K562 (cell line): ENCODE results near the gene TCEAL2. TPM values are rescaled to one million over a fixed set of nuclear protein-coding genes. Genes with fewer than 3 reads are reported as not detected.

Experiments
- ILF3 ChIP-seq: fragments of 450-650 bp; IDR thresholded peaks from 2 replicates; pipeline ENCODE4 v1.6.1; 2018; ENCODE audit warnings: antibody characterized with exemption, mild to moderate bottlenecking, moderate library complexity, borderline replicate concordance
- MBD2 ChIP-seq: sonication (generic); IDR thresholded peaks from 2 replicates; pipeline ENCODE4 v1.6.1; 2016; ENCODE audit warnings: low read depth, borderline replicate concordance
- POU5F1 ChIP-seq: fragments of 150-350 bp; IDR thresholded peaks from 2 replicates; pipeline ENCODE4 v1.6.1; 2014; ENCODE audit warnings: borderline replicate concordance, low read length, low read depth, mild to moderate bottlenecking; ENCODE audit not compliant: partially characterized antibody
- PTTG1 ChIP-seq: fragments of 450-650 bp; IDR thresholded peaks from 2 replicates; pipeline ENCODE4 v1.6.1; 2016; ENCODE audit warnings: low read depth, mild to moderate bottlenecking, missing genetic modification characterization, missing compliant biosample characterization
- WHSC1 ChIP-seq: IDR thresholded peaks from one replicate; pipeline ENCODE4 v1.6.1; 2012; ENCODE audit warnings: low read length, control low read depth, inconsistent platforms
- ZNF239 ChIP-seq: fragments of 250-450 bp; sonication (Bioruptor Pico); IDR thresholded peaks from 2 replicates; pipeline ENCODE4 v1.4.0; 2020; ENCODE audit warnings: mild to moderate bottlenecking
- polyA plus RNA-seq, 8 experiments: library from polyadenylated mRNA; depleted of rRNA in 4 of 8; stranded (reverse) in 5 of 8; unstranded in 3 of 8; fragments of >200 nt; fragmentation: Nextera tagmentation in 2 of 8; fragmentation: Illumina TruSeq in 1 of 8; extraction: Ambion mirVana in 2 of 8; extraction: Trizol in 1 of 8; gene quantifications; 2 replicates each; pipeline versions ENCODE4 v1.2.1 to v1.2.3, GENCODE V29; 2011 to 2014; ENCODE audit warnings: inconsistent platforms in 1 of 8, missing spikeins in 1 of 8
- total RNA-seq, 7 experiments: library from RNA; depleted of rRNA in 6 of 7; stranded (reverse); fragments of >200 nt in 6 of 7; fragmentation: Illumina TruSeq in 2 of 7; extraction: Trizol in 2 of 7; gene quantifications; 2 replicates each; pipeline versions ENCODE4 v1.2.1 to v1.2.3, GENCODE V29; 2011 to 2021; ENCODE audit warnings: low replicate concordance in 1 of 7
- TF ChIP-seq, protein P1 (sequence below): fragments of 250-450 bp; sonication (Bioruptor Pico); IDR thresholded peaks from 2 replicates; pipeline ENCODE4 v1.4.0; 2020

The TCEAL2 gene
- total and polyA plus RNA-seq, 9 of the 15 experiments (the other 6 are each of a cell fraction or from before 2014, with no cell fraction given): not detected

DNA sequence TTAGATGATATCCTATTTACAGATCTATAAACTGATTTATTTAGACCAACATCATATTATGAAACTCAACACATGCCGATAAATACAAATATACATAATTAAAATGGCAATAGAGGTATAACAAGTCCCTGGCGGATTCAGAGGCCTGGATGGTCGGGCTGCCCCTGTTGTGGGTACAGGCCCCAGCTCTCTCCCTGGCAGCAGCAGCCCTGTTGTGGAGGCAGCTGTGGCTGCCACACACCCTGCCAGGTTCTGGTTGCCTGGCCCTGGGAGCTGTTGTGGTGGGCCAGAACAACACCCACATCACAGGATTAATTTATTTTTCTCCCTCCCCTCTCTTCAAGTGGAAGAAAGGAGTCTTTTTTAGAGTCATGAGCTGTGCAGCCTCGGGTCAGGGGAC is 12.1 kb upstream of the TCEAL2 start (continued):
- TF ChIP-seq PTTG1 (tag) (no peak), WHSC1 (no peak), ILF3 (no peak), ZNF239 (no peak), MBD2 (no peak), POU5F1 (no peak)
- TF ChIP-seq, protein P1, sequence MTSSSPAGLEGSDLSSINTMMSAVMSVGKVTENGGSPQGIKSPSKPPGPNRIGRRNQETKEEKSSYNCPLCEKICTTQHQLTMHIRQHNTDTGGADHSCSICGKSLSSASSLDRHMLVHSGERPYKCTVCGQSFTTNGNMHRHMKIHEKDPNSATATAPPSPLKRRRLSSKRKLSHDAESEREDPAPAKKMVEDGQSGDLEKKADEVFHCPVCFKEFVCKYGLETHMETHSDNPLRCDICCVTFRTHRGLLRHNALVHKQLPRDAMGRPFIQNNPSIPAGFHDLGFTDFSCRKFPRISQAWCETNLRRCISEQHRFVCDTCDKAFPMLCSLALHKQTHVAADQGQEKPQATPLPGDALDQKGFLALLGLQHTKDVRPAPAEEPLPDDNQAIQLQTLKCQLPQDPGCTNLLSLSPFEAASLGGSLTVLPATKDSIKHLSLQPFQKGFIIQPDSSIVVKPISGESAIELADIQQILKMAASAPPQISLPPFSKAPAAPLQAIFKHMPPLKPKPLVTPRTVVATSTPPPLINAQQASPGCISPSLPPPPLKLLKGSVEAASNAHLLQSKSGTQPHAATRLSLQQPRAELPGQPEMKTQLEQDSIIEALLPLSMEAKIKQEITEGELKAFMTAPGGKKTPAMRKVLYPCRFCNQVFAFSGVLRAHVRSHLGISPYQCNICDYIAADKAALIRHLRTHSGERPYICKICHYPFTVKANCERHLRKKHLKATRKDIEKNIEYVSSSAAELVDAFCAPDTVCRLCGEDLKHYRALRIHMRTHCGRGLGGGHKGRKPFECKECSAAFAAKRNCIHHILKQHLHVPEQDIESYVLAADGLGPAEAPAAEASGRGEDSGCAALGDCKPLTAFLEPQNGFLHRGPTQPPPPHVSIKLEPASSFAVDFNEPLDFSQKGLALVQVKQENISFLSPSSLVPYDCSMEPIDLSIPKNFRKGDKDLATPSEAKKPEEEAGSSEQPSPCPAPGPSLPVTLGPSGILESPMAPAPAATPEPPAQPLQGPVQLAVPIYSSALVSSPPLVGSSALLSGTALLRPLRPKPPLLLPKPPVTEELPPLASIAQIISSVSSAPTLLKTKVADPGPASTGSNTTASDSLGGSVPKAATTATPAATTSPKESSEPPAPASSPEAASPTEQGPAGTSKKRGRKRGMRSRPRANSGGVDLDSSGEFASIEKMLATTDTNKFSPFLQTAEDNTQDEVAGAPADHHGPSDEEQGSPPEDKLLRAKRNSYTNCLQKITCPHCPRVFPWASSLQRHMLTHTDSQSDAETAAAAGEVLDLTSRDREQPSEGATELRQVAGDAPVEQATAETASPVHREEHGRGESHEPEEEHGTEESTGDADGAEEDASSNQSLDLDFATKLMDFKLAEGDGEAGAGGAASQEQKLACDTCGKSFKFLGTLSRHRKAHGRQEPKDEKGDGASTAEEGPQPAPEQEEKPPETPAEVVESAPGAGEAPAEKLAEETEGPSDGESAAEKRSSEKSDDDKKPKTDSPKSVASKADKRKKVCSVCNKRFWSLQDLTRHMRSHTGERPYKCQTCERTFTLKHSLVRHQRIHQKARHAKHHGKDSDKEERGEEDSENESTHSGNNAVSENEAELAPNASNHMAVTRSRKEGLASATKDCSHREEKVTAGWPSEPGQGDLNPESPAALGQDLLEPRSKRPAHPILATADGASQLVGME (CRISPR knock-in tag): no peak
